Natural killer cell (primary cell): ENCODE results near the gene NCMAP. TPM values are rescaled to one million over a fixed set of nuclear protein-coding genes. Genes with fewer than 3 reads are reported as not detected.
"Not testable (repeated sequence)": the region's sequence is repeated elsewhere in the genome, so short reads cannot be mapped to it uniquely, and the experiment has no call there.

ENCODE experiments used
- ATAC-seq, 3 donors: fragments of 150-1000 bp in 2 of 3; fragments of 200-7000 bp in 1 of 3; cut with Tn5 transposase; 1 replicate in 1 of 3; 2 replicates in 2 of 3; pipeline ENCODE4 v1.10.0; 2021; ENCODE audit warnings: mild to moderate bottlenecking in 2 of 3, moderate library complexity in 2 of 3
- DNase-seq, 2 donors: peaks; one replicate each; pipeline versions ENCODE4 v3.0.0 to v3.0.0-alpha.2; 2013 to 2021; ENCODE audit warnings: mixed read lengths in 1 of 2
- H3K27ac ChIP-seq: one replicate; pipeline ENCODE4 v1.5.1; 2013; ENCODE audit warnings: mild to moderate bottlenecking, low read length
- H3K27me3 ChIP-seq: one replicate; pipeline ENCODE4 v1.6.1; 2013; ENCODE audit warnings: low read length; ENCODE audit not compliant: control insufficient read depth, insufficient read depth
- H3K36me3 ChIP-seq: one replicate; pipeline ENCODE4 v1.6.1; 2013; ENCODE audit warnings: low read length; ENCODE audit not compliant: control insufficient read depth, insufficient read depth
- H3K4me1 ChIP-seq: one replicate; pipeline ENCODE4 v1.6.1; 2013; ENCODE audit warnings: low read length; ENCODE audit not compliant: control insufficient read depth, insufficient read depth
- H3K4me3 ChIP-seq: one replicate; pipeline ENCODE4 v1.5.1; 2013; ENCODE audit warnings: low read length
- H3K9me3 ChIP-seq: one replicate; pipeline ENCODE4 v1.6.1; 2013; ENCODE audit warnings: low read length; ENCODE audit not compliant: control insufficient read depth, insufficient read depth
- H3K27ac Mint-ChIP-seq, 2 donors: one replicate each; pipeline ENCODE4 v1.8.0; 2022; ENCODE audit warnings: mild to moderate bottlenecking in 2 of 2, mixed read lengths in 2 of 2, moderate library complexity in 1 of 2
- H3K27me3 Mint-ChIP-seq, 2 donors: one replicate each; pipeline ENCODE4 v1.8.0; 2022; ENCODE audit warnings: low read depth in 2 of 2, mixed read lengths in 2 of 2
- H3K36me3 Mint-ChIP-seq: one replicate; pipeline ENCODE4 v1.8.0; 2022; ENCODE audit warnings: mixed read lengths
- H3K4me1 Mint-ChIP-seq, 2 donors: one replicate each; pipeline ENCODE4 v1.8.0; 2022; ENCODE audit warnings: mixed read lengths in 2 of 2
- H3K4me3 Mint-ChIP-seq: one replicate; pipeline ENCODE4 v1.8.0; 2022; ENCODE audit warnings: mild to moderate bottlenecking, moderate library complexity, mixed read lengths
- H3K9me3 Mint-ChIP-seq, 2 donors: one replicate each; pipeline ENCODE4 v1.8.0; 2022; ENCODE audit warnings: mixed read lengths in 2 of 2
- WGBS: methylation state at CpG from one replicate; pipeline ENCODE4 v1.1.7; 2013; ENCODE audit warnings: missing lambda C conversion rate; ENCODE audit not compliant: insufficient coverage; 5-methylcytosine and 5-hydroxymethylcytosine counted together
- intact Hi-C: fragments of 100-400 bp; cut with micrococcal nuclease; formaldehyde crosslinking; loops from one replicate; pipeline ENCODE4 v1.14.2; 2022
- total RNA-seq, 4 donors: library from RNA; stranded (reverse); fragments of 120-200 nt in 1 of 4; gene quantifications; one replicate each; pipeline versions ENCODE4 v1.2.3 to v1.2.4, GENCODE V29; 2013 to 2022
- TF ChIP-seq, protein P1 (sequence below): fragments of 200-600 bp; IDR thresholded peaks from one replicate; pipeline ENCODE4 v1.8.0; 2022; ENCODE audit warnings: antibody characterized with exemption

The NCMAP gene
- total RNA-seq, 3 donors from 2014 or later (not counting 1 experiment from before 2014, with no cell fraction given), result not detected

DNA sequence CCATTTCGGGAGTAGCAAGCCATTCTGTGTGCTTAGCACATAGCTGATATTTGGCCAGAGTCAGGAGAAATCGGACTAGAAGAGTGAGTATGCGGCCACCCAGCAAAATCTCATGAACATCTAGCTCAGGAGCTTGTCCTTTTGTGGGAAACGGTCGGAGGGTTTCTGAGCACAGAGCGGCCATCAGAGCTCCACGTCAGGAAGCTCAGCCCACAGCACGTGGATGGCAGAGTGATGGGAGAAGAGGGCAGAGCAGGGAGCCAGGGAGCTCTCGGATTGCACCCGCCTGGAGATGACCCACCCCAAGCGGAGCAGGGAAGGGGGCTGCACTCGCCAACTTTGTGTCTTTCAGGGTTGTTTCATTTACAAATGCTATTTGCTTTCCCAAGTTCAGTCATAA, 39.4 kb upstream of the NCMAP start:
- H3K4me1 ChIP-seq, result no peaks in the 10 kb centered on the region
- no peaks in the 10 kb centered on the region for H3K36me3 Mint-ChIP-seq

DNA sequence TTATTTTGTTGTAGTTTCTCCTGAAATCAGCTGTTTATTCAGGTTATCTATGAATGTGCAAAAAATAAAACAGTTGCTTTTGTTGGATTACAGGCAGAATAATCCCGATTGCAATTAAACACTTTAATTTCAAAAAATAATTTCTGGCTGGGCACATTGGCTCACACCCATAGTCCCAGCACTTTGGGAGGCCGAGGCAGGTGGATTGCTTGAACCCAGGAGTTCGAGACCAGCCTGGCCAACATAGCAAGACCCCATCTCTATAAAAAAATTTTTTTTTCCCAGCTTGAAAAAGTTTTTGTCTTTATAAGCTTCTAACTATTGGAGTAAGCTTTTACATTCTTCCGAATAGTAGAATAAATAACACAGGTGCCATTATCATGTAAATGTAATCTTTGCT, 38.0 kb upstream of the NCMAP start:
- ATAC-seq, result no peak
- no peak overlapping the region for H3K27ac ChIP-seq

More for the DNA sequence above, 39.4 kb upstream of the NCMAP start:
- intact Hi-C loops, result no loop called here
- Histone ChIP-seq H3K27me3 (no peaks in the 10 kb centered on the region), H3K9me3 (no peaks in the 10 kb centered on the region), H3K27ac (no peak overlapping the region), H3K36me3 (no peaks in the 10 kb centered on the region), H3K4me3 (no peak overlapping the region)
- TF ChIP-seq, protein P1, sequence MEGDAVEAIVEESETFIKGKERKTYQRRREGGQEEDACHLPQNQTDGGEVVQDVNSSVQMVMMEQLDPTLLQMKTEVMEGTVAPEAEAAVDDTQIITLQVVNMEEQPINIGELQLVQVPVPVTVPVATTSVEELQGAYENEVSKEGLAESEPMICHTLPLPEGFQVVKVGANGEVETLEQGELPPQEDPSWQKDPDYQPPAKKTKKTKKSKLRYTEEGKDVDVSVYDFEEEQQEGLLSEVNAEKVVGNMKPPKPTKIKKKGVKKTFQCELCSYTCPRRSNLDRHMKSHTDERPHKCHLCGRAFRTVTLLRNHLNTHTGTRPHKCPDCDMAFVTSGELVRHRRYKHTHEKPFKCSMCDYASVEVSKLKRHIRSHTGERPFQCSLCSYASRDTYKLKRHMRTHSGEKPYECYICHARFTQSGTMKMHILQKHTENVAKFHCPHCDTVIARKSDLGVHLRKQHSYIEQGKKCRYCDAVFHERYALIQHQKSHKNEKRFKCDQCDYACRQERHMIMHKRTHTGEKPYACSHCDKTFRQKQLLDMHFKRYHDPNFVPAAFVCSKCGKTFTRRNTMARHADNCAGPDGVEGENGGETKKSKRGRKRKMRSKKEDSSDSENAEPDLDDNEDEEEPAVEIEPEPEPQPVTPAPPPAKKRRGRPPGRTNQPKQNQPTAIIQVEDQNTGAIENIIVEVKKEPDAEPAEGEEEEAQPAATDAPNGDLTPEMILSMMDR, result no peak
- Mint-ChIP-seq H3K4me3 (no peak overlapping the region), H3K4me1 (no peaks in the 10 kb centered on the region), H3K27me3 (peaks cover 12 to 34% of the 10 kb centered on the region in 2 donors), H3K9me3 (no peaks in the 10 kb centered on the region), H3K27ac (no peak overlapping the region)
- ATAC-seq, result no peak
- no peak for DNase-seq
- WGBS, result 92% methylated on average over 12 of the region's 12 CpGs

DNA sequence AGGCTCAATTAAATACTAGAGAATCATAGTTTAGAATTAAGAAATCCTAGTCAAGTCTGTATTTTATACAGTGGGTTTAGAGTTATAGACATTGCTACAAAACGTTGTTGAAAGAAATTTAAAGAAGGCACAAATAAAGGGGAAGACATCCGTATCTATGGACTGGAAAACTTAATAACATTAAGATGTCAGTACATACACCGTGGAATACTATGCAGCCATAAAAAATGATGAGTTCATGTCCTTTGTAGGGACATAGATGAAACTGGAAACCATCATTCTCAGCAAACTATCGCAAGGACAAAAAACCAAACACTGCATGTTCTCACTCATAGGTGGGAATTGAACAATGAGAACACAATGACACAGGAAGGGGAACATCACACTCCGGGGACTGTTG, 35.6 kb upstream of the NCMAP start:
- H3K4me3 Mint-ChIP-seq, result not testable (repeated sequence)
- H3K27me3 Mint-ChIP-seq, result peaks cover 5 to 38% of the 10 kb centered on the region in 2 donors

More for the DNA sequence above, 38.0 kb upstream of the NCMAP start:
- no peak overlapping the region for H3K4me3 ChIP-seq
- no peaks in the 10 kb centered on the region for H3K4me1 Mint-ChIP-seq
- TF ChIP-seq, protein P1, result no peak
- H3K27me3 Mint-ChIP-seq, result peaks cover 8 to 34% of the 10 kb centered on the region in 2 donors
- no peaks in the 10 kb centered on the region for H3K36me3 ChIP-seq
- no peaks in the 10 kb centered on the region for H3K27me3 ChIP-seq
- H3K36me3 Mint-ChIP-seq, result no peaks in the 10 kb centered on the region
- H3K9me3 ChIP-seq, result no peaks in the 10 kb centered on the region
- intact Hi-C loops, result no loop called here
- no peak for DNase-seq
- H3K4me1 ChIP-seq, result no peaks in the 10 kb centered on the region
- H3K27ac Mint-ChIP-seq, result no peak overlapping the region
- H3K4me3 Mint-ChIP-seq, result no peak overlapping the region
- 88% methylated on average over 2 of the region's 4 CpGs for WGBS
- no peaks in the 10 kb centered on the region for H3K9me3 Mint-ChIP-seq

DNA sequence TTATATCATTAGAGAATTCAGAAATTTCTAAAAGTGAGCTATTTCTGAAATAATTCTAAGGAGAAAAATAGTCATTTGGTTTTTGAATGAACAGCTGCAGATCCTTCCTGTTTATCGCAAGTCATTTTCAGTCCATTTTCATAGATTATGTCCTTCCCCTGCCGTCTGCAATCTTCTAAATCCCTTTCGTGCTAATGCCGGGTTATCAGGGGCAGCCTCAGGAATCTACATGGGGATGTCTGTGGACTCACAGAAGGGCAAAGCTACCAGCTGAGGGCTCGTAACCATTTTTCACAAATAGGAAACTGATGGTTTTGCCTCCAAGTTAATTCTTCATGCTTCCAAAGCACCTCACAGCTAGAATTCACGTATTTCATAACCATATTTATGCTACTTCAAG, 30.3 kb upstream of the NCMAP start:
- Histone ChIP-seq H3K9me3 (no peaks in the 10 kb centered on the region), H3K4me3 (no peak overlapping the region), H3K27me3 (no peaks in the 10 kb centered on the region), H3K27ac (no peak overlapping the region), H3K4me1 (no peaks in the 10 kb centered on the region), H3K36me3 (no peaks in the 10 kb centered on the region)
- H3K36me3 Mint-ChIP-seq, result no peaks in the 10 kb centered on the region
- WGBS, result 95% methylated on average over 5 of the region's 6 CpGs
- no peaks in the 10 kb centered on the region for H3K4me1 Mint-ChIP-seq
- no peaks in the 10 kb centered on the region for H3K9me3 Mint-ChIP-seq
- TF ChIP-seq, protein P1, result no peak
- no peak overlapping the region for H3K27ac Mint-ChIP-seq
- ATAC-seq (no peak), DNase-seq (no peak)
- H3K4me3 Mint-ChIP-seq, result no peak overlapping the region
- peaks cover 9 to 44% of the 10 kb centered on the region in 2 donors for H3K27me3 Mint-ChIP-seq
- intact Hi-C loops, result no loop called here

More for the DNA sequence above, 35.6 kb upstream of the NCMAP start:
- intact Hi-C loops, H3K27ac Mint-ChIP-seq, H3K9me3 ChIP-seq, ATAC-seq, DNase-seq, H3K4me1 ChIP-seq, H3K9me3 Mint-ChIP-seq, H3K4me1 Mint-ChIP-seq, H3K27ac ChIP-seq, H3K36me3 Mint-ChIP-seq, H3K36me3 ChIP-seq, H3K4me3 ChIP-seq, H3K27me3 ChIP-seq: not testable (repeated sequence)
- 90% methylated on average over 2 of the region's 5 CpGs for WGBS
